NCI-H1694 (cell line): ENCODE measurements around the gene MAGEH1.
A peak's percentile ranks its signal among the peaks of the same experiment; 100 is the strongest.
"Not testable (repeated sequence)": the region's sequence is repeated elsewhere in the genome, so short reads cannot be mapped to it uniquely, and the experiment has no call there.

Experiments used
- DNase-seq: peaks from one replicate; lab custom pipeline; 2025; lab: John Stamatoyannopoulos, UW

Gene MAGEH1, protein sequence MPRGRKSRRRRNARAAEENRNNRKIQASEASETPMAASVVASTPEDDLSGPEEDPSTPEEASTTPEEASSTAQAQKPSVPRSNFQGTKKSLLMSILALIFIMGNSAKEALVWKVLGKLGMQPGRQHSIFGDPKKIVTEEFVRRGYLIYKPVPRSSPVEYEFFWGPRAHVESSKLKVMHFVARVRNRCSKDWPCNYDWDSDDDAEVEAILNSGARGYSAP

GRCh38 chrX:55451990-55452832 is at the start of gene MAGEH1:
Gene MAGEH1 (plus strand): TSS chrX:55452127. CDS start chrX:55452375, 248 bp downstream.
- DNase-seq: peak; percentile 54

DNA sequence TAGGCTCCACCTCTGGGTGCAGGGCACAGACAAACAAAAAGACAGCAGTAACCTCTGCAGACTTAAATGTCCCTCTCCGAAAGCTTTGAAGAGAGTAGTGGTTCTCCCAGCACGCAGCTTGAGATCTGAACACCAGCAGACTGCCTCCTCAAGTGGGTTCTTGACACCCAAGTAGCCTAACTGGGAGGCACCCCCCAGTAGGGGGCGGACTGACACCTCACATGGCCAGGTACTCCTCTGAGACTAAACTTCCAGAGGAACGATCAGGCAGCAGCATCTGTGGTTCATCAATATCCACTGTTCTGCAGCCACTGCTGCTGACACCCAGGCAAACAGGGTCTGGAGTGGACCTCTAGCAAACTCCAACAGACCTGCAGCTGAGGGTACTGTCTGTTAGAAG is 24.8 kb upstream of the MAGEH1 start:
- not testable (repeated sequence) for DNase-seq

DNA sequence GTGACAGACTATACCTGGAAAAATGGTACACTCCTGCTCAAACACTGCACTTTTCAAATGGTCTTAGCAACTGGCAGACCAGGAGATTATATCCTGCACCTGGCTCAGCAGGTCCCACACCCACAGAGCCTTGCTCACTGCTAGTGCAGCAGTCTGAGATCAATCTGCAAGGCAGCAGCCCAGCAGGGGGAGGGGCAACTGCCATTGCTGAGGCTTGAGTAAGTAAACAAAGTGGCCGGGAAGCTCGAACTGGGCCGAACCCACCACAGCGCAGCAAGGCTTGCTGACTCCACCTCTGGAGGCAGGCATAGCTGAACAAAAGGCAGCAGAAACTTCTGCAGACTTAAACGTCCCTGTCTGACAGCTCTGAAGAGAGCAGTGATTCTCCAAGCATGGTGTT is 8.5 kb upstream of the MAGEH1 start:
- not testable (repeated sequence) for DNase-seq

GRCh38 chrX:55450259-55450658 is 1.7 kb upstream of the MAGEH1 start:
- no peak for DNase-seq

DNA sequence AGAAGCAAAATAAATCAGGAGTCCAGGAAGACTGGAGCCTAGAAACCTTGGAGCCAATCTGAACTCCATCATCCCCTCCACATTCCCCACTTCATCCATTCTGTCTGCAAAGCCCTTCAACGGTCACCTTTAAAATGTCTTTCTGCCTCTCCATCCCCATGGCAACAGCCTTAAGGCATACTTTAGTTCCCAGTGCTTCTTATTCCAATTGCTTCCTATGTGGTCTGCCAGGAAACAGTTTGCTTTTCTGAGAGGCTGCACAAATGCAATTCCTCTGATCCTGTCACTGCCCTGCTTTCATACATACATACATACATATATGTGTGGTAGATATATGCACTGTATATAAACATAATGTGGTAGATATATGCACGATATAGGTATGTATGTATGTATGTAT is 786 bp upstream of the MAGEH1 start:
- no peak for DNase-seq

DNA sequence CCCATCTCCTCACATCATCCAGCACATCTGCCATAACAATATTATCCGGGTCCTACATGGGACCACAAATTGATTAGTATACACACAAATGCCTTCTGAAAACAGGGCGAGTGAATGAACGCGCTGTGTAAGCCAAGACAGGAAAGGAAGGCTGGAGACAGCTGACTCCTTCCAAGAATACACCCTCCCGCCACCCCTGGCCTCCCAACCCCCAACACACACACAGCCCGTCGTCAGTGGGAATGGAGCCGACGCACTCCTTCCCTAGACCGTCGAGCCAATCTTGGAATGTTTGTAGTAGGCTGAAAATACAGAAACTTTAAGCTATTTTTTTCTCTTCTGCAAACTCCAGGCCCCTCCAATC is 319 bp upstream of the MAGEH1 start:
- DNase-seq: no peak

- no peak for DNase-seq
Observed at GRCh38 chrX:55452833-55453124, 852 bp downstream of the MAGEH1 start.

DNA sequence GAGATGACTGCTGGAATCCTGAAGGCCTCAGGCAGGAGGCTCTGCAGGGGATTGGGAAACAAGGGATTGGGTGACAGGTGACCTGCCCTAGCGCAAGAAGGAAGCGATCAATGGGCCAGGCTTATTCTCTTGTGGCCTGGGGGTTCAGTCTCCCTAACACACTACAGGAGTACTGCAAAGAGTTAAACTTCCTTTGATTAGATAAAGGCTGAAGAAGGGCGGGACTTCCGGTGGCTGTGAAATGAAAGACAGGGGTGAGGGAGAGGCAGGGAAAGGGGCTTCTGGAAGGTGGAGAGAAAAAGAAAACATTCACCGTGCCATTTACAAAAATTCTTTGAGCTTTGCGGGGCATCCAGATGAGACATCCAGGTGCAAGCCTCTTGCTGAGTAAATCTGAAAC is 3.8 kb downstream of the MAGEH1 start:
- DNase-seq: not testable (repeated sequence)

DNA sequence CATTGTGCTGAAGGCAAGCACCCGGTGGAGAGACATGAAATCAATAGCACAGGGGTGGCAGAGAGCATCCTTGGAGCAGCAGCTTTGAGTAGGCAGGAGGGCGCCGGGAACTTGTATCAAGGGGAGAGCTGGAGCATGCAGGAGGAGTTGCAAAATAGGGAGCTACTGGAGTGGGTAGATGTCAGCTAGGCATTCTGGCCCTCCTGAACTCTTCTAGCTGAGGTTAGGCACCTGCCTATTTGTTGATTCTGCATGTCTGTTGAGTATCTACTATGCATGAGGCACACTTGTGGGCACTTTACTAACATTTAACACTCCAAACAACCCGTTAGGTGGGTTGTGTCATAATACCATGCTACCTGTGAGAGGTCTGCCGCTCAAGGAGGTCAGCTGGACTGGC is 7.5 kb downstream of the MAGEH1 start:
- DNase-seq: not testable (repeated sequence)

GRCh38 chrX:55459926-55460325 is 8.0 kb downstream of the MAGEH1 start:
- not testable (repeated sequence) for DNase-seq

GRCh38 chrX:55464050-55464449 is 12.1 kb downstream of the MAGEH1 start:
- DNase-seq: not testable (repeated sequence)

- not testable (repeated sequence) for DNase-seq
Observed at GRCh38 chrX:55465108-55465507, 13.2 kb downstream of the MAGEH1 start.

GRCh38 chrX:55465791-55466190 is 13.9 kb downstream of the MAGEH1 start:
- DNase-seq: not testable (repeated sequence)

DNA sequence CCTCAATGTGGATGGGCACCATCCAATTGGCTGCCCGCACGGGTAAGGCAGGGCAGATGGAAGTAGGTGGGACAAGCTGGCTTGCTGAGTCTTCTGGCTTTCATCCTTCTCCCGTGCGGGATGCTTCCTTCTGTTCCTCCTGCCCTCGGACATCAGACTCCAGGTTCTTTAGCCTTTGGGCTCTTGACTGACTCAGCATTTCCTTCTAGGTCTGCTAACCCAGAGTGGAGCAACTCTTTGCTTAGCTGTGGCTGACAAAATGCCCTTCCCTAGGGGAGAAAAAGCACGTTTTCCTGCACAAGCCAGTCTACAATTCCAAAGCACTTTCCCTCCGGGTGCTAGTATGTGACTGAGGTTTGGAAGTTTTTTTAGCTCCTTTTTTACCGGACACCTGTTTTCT is 28.0 kb downstream of the MAGEH1 start:
- DNase-seq: not testable (repeated sequence)

GRCh38 chrX:55480390-55481062 is 28.6 kb downstream of the MAGEH1 start:
- no peak for DNase-seq

- DNase-seq: no peak
Observed at GRCh38 chrX:55484948-55485347, 33.0 kb downstream of the MAGEH1 start.

GRCh38 chrX:55486736-55487135 is 34.8 kb downstream of the MAGEH1 start:
- DNase-seq: no peak

GRCh38 chrX:55487143-55487542 is 35.2 kb downstream of the MAGEH1 start:
- no peak for DNase-seq

- no peak for DNase-seq
Observed at GRCh38 chrX:55488006-55488592, 36.2 kb downstream of the MAGEH1 start.

DNA sequence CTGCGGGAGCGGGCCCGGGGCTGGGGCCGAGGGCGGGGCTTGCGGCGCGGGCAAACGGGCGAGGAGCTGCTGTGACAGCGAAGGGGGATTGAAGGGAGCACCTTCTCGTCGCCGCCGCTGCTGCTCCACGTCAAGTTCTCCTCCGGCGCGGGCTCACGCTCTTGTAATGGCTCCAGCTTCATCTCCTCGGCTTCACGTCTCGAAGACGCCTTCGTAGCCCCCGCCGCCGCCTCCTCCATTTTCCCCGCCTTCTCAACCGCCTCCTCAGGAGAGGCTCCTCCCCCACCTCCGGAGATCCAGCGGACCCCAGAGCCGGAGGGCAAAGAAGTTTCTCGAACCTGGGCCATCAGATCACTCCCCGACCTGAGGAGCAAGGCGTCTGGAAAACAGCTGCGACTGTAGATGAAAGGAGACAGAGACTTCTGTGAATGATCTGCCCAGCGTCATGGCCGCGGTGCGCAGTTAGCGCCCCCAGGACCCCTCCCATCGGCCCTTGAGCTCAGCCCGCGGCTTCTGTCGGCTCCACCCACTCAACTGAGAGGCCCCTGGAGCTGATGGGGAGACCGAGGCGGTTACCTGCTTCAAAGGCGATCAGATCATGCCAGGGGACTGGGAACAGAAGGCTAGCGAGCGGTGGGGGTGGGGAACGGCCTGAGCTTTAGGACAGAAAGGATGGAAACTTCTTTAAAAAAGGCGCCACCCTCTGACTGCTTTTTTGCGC is 36.8 kb downstream of the MAGEH1 start:
- peak; percentile 72 for DNase-seq

GRCh38 chrX:55489314-55490009 is 37.5 kb downstream of the MAGEH1 start, which contains the start of gene USP51:
Gene USP51 (minus strand): TSS chrX:55489848. CDS start chrX:55488939, 909 bp downstream.
- DNase-seq: no peak
